Pancreas (tissue), 10 donors: ENCODE data around the gene LIPJ. TPM values are rescaled to one million over a fixed set of nuclear protein-coding genes. Genes with fewer than 3 reads are reported as not detected.
A peak's percentile ranks its signal among the peaks of the same experiment; 100 is the strongest.

ENCODE experiments used
- ATAC-seq, 4 donors: fragments of 200-7000 bp; cut with Tn5 transposase; one replicate each; pipeline versions ENCODE4 v1.8.0 to v1.9.1; 2020; ENCODE audit warnings: mild to moderate bottlenecking in 4 of 4, moderate library complexity in 4 of 4
- DNase-seq, 6 donors: peaks; one replicate each; pipeline ENCODE4 v3.0.0-alpha.2; 2020
- FAIRE-seq: peaks from 2 replicates; lab custom pipeline; 2012; peaks lifted over from hg19 to GRCh38; lab: Jason Lieb, UNC
- H3K27ac ChIP-seq, 4 donors: fragments of 200-600 bp; sonication (generic); 1 replicate in 3 of 4; 2 replicates in 1 of 4; pipeline versions ENCODE4 v1.5.0 to v1.8.0; 2020
- H3K27me3 ChIP-seq, 4 donors: fragments of 200-600 bp; one replicate each; pipeline ENCODE4 v1.8.0; 2021
- H3K36me3 ChIP-seq, 3 donors: fragments of 200-600 bp; sonication (generic) in 1 of 3; one replicate each; pipeline versions ENCODE4 v1.5.0 to v1.8.0; 2020 to 2021
- H3K4me1 ChIP-seq, 3 donors: fragments of 200-600 bp; one replicate each; pipeline ENCODE4 v1.8.0; 2021
- H3K4me3 ChIP-seq, 4 donors: fragments of 200-600 bp; sonication (generic) in 2 of 4; one replicate each; pipeline versions ENCODE4 v1.5.0 to v1.8.0; 2020 to 2021
- H3K9me3 ChIP-seq, 4 donors: fragments of 200-600 bp; one replicate each; pipeline ENCODE4 v1.8.0; 2021
- WGBS, 2 donors: extraction: QIAGEN DNeasy Blood & Tissue Kit; methylation state at CpG; one replicate each; pipeline ENCODE4 v1.1.7; 2013; 5-methylcytosine and 5-hydroxymethylcytosine counted together
- intact Hi-C, 3 donors: fragments of 100-400 bp; cut with DNase I; formaldehyde crosslinking; loops; one replicate each; pipeline versions ENCODE4 v1.11.1 to v1.14.2; 2022
- polyA plus RNA-seq, 2 donors: library from polyadenylated mRNA; stranded (reverse); fragments of 200-250 nt; gene quantifications; one replicate each; pipeline ENCODE4 v1.2.3, GENCODE V29; 2013
- total RNA-seq, 6 donors: library from RNA; stranded (reverse); fragmentation: NEBNext Ultra II Directional in 4 of 6; extraction: Animal tissue kit (Norgen Biotek cat#: 25700) in 4 of 6; gene quantifications; one replicate each; pipeline versions ENCODE4 v1.2.1 to v1.2.4, GENCODE V29; 2021 to 2023
- TF ChIP-seq, protein P1 (sequence below), 4 donors: fragments of 200-600 bp; sonication (generic) in 3 of 4; IDR thresholded peaks; one replicate each; pipeline versions ENCODE4 v1.5.0 to v1.8.0; 2021; ENCODE audit warnings: antibody characterized with exemption in 4 of 4
- donor health status: healthy with polysubstance abuse.
- donor health status: DM: no; HTN: no; CAD: no; lungs with moderate emphysema.
- donor health status: DM: no; HTN: no; CAD: no.
- donor health status: control.
- donor health status: control.
- donor health status: Bipolar disorder and iron deficiency.
- donor health status: DM: yes; HTN: yes; CAD: no.
- donor health status: DM: no; HTN: no; CAD: no.
- donor health status: DM: no; HTN: no; CAD: no.
- donor health status: DM: yes; HTN: yes; CAD: no.

LIPJ gene
- total and polyA plus RNA-seq, 8 donors, result 0.04 to 1.2 (median 0.27) TPM

DNA sequence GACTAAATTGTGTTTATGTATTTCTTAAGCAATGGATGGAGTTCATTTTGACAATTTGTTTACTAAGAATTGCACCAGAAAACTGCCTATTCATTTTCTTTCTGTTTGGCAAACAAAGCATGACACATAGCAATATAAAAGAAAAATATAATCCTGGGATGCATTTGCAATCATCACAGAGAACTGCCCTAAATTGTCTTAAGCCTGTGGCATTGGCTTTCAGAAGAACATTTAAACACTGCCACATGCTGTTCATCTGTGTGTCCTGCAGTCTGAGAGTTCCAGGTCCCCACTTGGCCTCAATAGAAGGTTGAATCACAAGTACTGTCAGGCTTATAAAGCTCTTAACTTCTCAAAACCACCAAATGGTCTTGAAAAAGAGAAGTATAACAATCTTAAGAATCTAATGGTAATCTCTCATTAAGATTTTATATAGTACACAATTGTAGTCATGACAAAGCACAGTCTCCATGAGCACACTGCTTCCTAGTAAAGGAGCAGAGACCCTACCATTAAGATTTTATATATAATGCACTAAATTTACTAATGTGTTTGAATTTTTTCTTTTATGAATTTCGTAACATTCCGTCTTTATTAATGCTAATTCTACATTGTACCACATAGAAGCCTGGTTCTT lies 33.3 kb upstream of the LIPJ start:
- TF ChIP-seq, protein P1, sequence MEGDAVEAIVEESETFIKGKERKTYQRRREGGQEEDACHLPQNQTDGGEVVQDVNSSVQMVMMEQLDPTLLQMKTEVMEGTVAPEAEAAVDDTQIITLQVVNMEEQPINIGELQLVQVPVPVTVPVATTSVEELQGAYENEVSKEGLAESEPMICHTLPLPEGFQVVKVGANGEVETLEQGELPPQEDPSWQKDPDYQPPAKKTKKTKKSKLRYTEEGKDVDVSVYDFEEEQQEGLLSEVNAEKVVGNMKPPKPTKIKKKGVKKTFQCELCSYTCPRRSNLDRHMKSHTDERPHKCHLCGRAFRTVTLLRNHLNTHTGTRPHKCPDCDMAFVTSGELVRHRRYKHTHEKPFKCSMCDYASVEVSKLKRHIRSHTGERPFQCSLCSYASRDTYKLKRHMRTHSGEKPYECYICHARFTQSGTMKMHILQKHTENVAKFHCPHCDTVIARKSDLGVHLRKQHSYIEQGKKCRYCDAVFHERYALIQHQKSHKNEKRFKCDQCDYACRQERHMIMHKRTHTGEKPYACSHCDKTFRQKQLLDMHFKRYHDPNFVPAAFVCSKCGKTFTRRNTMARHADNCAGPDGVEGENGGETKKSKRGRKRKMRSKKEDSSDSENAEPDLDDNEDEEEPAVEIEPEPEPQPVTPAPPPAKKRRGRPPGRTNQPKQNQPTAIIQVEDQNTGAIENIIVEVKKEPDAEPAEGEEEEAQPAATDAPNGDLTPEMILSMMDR (IDR thresholded peaks at IDR 0.05), result peak in 3 of 4 donors; percentile 36 to 65 (median 59)
- Histone ChIP-seq H3K27ac (no peak overlapping the region), H3K27me3 (no peaks in the 10 kb centered on the region), H3K4me3 (no peak overlapping the region), H3K9me3 (no peaks in the 10 kb centered on the region), H3K36me3 (no peaks in the 10 kb centered on the region), H3K4me1 (no peaks in the 10 kb centered on the region)
- ATAC-seq (peak; percentile 81 to 99 (median 98)), DNase-seq (peak in 2 of 6 donors; percentile 21 to 51), FAIRE-seq (peak; percentile 91)
- WGBS, 2 donors, result 42 to 55% methylated on average over 2 of the region's 2 CpGs
- intact Hi-C loops, result loop anchor here in 1 of 3 donors (10.0 kb wide), 1 partner anchor 698 kb away; no protein-coding TSS in a partner anchor

DNA sequence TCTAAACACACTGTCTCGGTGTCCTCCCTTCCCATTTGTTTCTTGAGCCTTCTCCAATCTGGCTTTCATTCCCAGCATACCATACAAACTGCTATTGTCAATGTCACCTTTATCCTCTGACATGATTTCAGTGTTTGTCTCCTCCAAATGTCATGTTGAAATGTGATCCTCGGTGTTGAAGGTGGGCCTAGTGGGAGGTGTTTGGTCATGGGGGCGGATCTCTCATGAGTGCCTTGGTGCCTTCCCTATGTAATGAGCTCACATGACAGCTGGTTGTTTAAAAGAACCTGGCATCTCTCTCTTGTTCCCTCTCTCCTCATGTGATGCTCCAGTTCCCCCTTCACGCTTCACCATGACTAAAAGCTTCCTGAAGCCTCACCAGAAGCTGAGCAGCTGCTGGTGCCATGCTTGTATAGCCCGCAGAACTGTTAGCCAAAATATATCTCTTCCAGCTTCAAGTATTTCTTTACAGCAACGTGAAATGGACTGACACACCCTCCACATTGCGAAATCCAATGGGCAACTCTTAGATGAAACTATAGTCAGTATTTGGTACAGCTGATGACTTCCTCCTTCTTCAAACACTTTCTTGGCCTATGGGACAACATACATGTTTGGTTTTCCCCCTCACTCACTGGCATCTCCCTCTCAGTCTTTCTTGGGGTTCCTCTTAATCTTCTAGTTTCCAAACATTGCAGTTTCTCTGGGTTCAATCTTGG lies 31.2 kb upstream of the LIPJ start:
- H3K4me3 ChIP-seq, result no peak overlapping the region
- 80 to 84% methylated on average over 7 of the region's 7 CpGs for WGBS, 2 donors
- DNase-seq (no peak), ATAC-seq (no peak), FAIRE-seq (no peak)
- H3K4me1 ChIP-seq, result no peaks in the 10 kb centered on the region
- H3K36me3 ChIP-seq, result no peaks in the 10 kb centered on the region
- H3K27me3 ChIP-seq, result no peaks in the 10 kb centered on the region
- TF ChIP-seq, protein P1 (IDR thresholded peaks at IDR 0.05), result no peak
- intact Hi-C loops, result loop anchor here in 1 of 3 donors (10.0 kb wide), 1 partner anchor 701 kb away; no protein-coding TSS in a partner anchor
- H3K27ac ChIP-seq, result no peak overlapping the region
- no peaks in the 10 kb centered on the region for H3K9me3 ChIP-seq

DNA sequence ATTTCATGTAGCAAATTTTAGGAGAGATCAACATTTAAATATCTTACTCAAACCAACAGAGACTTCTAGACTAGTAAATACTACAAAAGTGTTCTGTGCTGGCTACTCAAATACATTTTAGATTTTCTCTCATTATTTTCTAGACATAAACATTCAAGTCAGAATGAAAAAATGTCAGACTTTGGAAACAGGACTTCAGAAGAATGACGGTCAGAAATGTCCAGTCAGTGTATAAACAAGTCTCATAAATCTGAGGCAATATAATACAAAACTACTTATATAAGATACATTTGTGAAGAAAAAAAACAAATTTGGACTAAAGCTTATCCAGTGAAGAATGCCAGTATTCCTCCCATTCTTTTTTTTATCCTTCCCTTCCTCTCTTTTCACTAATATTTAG lies 29.3 kb upstream of the LIPJ start:
- DNase-seq (no peak), ATAC-seq (no peak), FAIRE-seq (no peak)
- intact Hi-C loops, result loop anchor here in 1 of 3 donors (10.0 kb wide), 1 partner anchor 702 kb away; no protein-coding TSS in a partner anchor
- TF ChIP-seq, protein P1 (IDR thresholded peaks at IDR 0.05), result no peak
- Histone ChIP-seq H3K4me1 (peaks cover 0 to 5% (median 0%) of the 10 kb centered on the region in 3 donors), H3K27ac (no peak overlapping the region), H3K9me3 (no peaks in the 10 kb centered on the region), H3K4me3 (no peak overlapping the region), H3K27me3 (no peaks in the 10 kb centered on the region), H3K36me3 (no peaks in the 10 kb centered on the region)
- WGBS, 2 donors, result 86 to 90% methylated on average over 1 of the region's 1 CpG

DNA sequence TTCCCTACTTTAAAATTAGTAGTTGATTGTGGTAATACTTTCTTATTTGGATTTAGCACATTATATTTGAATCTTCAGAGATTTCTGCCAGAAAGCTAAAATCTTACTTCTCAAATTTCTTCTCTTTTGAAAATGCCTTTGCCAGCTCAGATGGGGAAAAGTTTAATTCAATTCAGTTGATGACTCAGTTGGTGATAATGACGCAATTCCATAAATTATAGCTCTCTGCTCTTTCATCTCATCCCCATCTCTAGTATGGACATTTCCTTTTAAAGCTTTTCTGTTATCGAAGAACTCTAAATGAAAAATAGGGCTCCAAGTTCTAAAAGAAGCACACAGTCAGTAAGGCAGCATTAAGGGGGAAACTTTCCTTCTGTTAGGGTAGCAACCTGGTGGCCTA lies 28.9 kb upstream of the LIPJ start:
- TF ChIP-seq, protein P1 (IDR thresholded peaks at IDR 0.05), result no peak
- Histone ChIP-seq H3K4me1 (peaks cover 0 to 5% (median 0%) of the 10 kb centered on the region in 3 donors), H3K27me3 (no peaks in the 10 kb centered on the region), H3K9me3 (no peaks in the 10 kb centered on the region), H3K27ac (no peak overlapping the region), H3K36me3 (no peaks in the 10 kb centered on the region), H3K4me3 (no peak overlapping the region)
- WGBS, 2 donors, result 80 to 96% methylated on average over 2 of the region's 2 CpGs
- DNase-seq, result no peak
- no peak for ATAC-seq
- no peak for FAIRE-seq
- intact Hi-C loops, result loop anchor here in 1 of 3 donors (10.0 kb wide), 1 partner anchor 703 kb away; no protein-coding TSS in a partner anchor
